ENCODE measurements around the gene CYP11A1.

DNA sequence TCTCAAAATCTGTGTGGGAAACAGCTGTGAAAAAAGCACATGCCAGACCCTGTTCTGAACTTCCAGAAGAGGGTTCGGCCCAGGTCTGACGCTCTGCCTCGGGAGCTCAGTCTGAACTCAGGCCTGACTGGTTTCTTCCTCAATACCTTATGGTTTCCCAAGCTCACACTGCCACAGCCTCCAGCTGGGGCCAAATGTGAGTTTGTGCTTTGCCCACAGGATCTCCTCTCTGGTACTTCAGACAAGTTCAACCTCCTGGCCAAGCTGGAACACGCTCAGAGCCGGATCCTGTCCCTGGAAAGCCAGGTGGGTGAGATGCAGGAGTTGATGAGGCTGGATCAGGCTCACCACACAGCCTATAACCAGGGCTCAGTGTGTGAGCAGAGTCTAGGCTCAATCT, 33.8 kb downstream of the CYP11A1 start:
- TF ChIP-seq, protein P1, sequence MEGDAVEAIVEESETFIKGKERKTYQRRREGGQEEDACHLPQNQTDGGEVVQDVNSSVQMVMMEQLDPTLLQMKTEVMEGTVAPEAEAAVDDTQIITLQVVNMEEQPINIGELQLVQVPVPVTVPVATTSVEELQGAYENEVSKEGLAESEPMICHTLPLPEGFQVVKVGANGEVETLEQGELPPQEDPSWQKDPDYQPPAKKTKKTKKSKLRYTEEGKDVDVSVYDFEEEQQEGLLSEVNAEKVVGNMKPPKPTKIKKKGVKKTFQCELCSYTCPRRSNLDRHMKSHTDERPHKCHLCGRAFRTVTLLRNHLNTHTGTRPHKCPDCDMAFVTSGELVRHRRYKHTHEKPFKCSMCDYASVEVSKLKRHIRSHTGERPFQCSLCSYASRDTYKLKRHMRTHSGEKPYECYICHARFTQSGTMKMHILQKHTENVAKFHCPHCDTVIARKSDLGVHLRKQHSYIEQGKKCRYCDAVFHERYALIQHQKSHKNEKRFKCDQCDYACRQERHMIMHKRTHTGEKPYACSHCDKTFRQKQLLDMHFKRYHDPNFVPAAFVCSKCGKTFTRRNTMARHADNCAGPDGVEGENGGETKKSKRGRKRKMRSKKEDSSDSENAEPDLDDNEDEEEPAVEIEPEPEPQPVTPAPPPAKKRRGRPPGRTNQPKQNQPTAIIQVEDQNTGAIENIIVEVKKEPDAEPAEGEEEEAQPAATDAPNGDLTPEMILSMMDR (IDR thresholded peaks at IDR 0.05): no peak
- TF ChIP-seq EP300 (IDR thresholded peaks at IDR 0.05) (no peak), POLR2AphosphoS5 (IDR thresholded peaks at IDR 0.05) (no peak)

Data from gastroesophageal sphincter (tissue), 3 donors.